Measurements from ENCODE around the gene GRM3. TPM values are rescaled to one million over a fixed set of nuclear protein-coding genes. Genes with fewer than 3 reads are reported as not detected.

Gene GRM3
- polyA plus RNA-seq, 1 of the 3 experiments (the other 2 are of a cell fraction) = not detected

- no peak for TF ChIP-seq REST (IDR thresholded peaks at IDR 0.05; ENCODE audit: low read depth, low read length)
Measured at GRCh38 chr7:86778271-86778670, 134.6 kb downstream of the GRM3 start (continued).

DNA sequence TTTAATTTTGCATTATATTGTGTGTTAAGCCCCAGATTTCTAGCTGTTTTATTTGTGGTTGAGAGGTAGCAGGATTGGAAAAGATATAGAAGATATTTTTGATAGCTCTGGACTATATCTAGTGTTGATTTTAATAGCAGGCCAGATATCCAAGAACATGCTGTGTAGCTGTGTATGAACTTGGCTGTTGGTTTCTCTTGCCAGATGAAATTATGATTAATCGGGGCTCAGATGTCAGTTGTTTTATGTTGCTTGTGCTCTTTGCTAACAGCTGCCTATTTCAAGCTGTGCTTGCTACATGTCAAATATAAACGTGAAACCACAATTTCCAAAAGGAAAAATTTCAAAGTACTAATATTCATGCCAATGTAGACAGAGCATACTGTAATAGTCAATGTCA lies 141.1 kb downstream of the GRM3 start:
- Histone ChIP-seq H3K4me1 (ENCODE audit: control insufficient read depth in 1 of 2, insufficient read depth in 2 of 2, low read depth in 1 of 2, low read length in 1 of 2) (no peaks in the 10 kb centered on the region; a peak in 1 of 4 replicates), H3K4me2 (no peak overlapping the region), H3F3A (replicated peaks; ENCODE audit: insufficient read depth) (no peaks in the 10 kb centered on the region), H3K27me3 (ENCODE audit: insufficient read depth) (no peaks in the 10 kb centered on the region), H4K20me1 (ENCODE audit: insufficient read depth) (no peaks in the 10 kb centered on the region), H3K9me3 (no peaks in the 10 kb centered on the region), H3K79me2 (ENCODE audit: insufficient read depth) (no peaks in the 10 kb centered on the region), H3K36me3 (replicated peaks in 1 of 2; ENCODE audit: control insufficient read depth in 1 of 2, insufficient read depth in 2 of 2, low read length in 1 of 2) (no peaks in the 10 kb centered on the region), H3K4me3 (ENCODE audit: low read depth in 2 of 2, low read length in 1 of 2) (no peak overlapping the region), H2AFZ (ENCODE audit: low read depth) (no peak overlapping the region), H3K9me2 (no peaks in the 10 kb centered on the region), H3K9ac (no peak overlapping the region), H3K27ac (ENCODE audit: low read depth in 2 of 2, low read length in 1 of 2) (no peak overlapping the region)
- no peak for TF ChIP-seq RXRA (IDR thresholded peaks at IDR 0.05; ENCODE audit: borderline replicate concordance, low read depth)
- no peak for TF ChIP-seq GABPA (IDR thresholded peaks at IDR 0.05; ENCODE audit: low read depth)
- TF ChIP-seq REST (IDR thresholded peaks at IDR 0.05; ENCODE audit: low read depth, low read length) = no peak
- no peak for TF ChIP-seq SIN3A (IDR thresholded peaks at IDR 0.05; ENCODE audit: borderline replicate concordance, low read depth, low read length)
- TF ChIP-seq, protein P1, sequence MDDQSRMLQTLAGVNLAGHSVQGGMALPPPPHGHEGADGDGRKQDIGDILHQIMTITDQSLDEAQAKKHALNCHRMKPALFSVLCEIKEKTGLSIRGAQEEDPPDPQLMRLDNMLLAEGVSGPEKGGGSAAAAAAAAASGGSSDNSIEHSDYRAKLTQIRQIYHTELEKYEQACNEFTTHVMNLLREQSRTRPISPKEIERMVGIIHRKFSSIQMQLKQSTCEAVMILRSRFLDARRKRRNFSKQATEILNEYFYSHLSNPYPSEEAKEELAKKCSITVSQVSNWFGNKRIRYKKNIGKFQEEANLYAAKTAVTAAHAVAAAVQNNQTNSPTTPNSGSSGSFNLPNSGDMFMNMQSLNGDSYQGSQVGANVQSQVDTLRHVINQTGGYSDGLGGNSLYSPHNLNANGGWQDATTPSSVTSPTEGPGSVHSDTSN (IDR thresholded peaks at IDR 0.05) = no peak
- no peak for TF ChIP-seq TEAD4 (IDR thresholded peaks at IDR 0.05; ENCODE audit: borderline replicate concordance, insufficient read depth)
- TF ChIP-seq, protein P2, sequence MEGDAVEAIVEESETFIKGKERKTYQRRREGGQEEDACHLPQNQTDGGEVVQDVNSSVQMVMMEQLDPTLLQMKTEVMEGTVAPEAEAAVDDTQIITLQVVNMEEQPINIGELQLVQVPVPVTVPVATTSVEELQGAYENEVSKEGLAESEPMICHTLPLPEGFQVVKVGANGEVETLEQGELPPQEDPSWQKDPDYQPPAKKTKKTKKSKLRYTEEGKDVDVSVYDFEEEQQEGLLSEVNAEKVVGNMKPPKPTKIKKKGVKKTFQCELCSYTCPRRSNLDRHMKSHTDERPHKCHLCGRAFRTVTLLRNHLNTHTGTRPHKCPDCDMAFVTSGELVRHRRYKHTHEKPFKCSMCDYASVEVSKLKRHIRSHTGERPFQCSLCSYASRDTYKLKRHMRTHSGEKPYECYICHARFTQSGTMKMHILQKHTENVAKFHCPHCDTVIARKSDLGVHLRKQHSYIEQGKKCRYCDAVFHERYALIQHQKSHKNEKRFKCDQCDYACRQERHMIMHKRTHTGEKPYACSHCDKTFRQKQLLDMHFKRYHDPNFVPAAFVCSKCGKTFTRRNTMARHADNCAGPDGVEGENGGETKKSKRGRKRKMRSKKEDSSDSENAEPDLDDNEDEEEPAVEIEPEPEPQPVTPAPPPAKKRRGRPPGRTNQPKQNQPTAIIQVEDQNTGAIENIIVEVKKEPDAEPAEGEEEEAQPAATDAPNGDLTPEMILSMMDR (IDR thresholded peaks at IDR 0.05) = no peak
- no peak for TF ChIP-seq MXI1 (IDR thresholded peaks at IDR 0.05; ENCODE audit: low read depth, low read length)
- no peak for TF ChIP-seq JUND (IDR thresholded peaks at IDR 0.05)
- no peak for TF ChIP-seq IRF3 (IDR thresholded peaks at IDR 0.05; ENCODE audit: low read depth, low read length)
- TF ChIP-seq USF2 (IDR thresholded peaks at IDR 0.05; ENCODE audit: borderline replicate concordance, low read depth, low read length) = no peak
- ChIA-PET CTCF (interaction anchor here (1.2 to 3.1 kb wide), 2 partner anchors 9 to 30 kb away, joined by 3 to 12 read pairs; no protein-coding TSS in a partner anchor), POLR2A (no interaction called here)
- 19% methylated on average over 2 of the region's 2 CpGs for WGBS (ENCODE audit: low lambda C conversion rate)
- no peak for DNase-seq

Data from SK-N-SH (cell line).